Activated naive CD4-positive, alpha-beta T cell treated with anti-CD3 and anti-CD28 coated beads, Interleukin-2, amount 10 ng/mL, durations not matched to agents 7 days and 5 days (primary cell): ENCODE data around the gene TECTB.
"Not testable (repeated sequence)": the region's sequence is repeated elsewhere in the genome, so short reads cannot be mapped to it uniquely, and the experiment has no call there.

Experiments used
- CTCF ChIA-PET: fragments of 350-600 bp; sonication (Branson Sonifier 250); formaldehyde crosslinking; loops from one replicate; lab custom pipeline; 2021; ENCODE audit warnings: antibody characterized with exemption; lab: Charles Lee
- DNase-seq: peaks from one replicate; pipeline ENCODE4 v3.0.0-alpha.2; 2020
- H3K27ac Mint-ChIP-seq: one replicate; pipeline ENCODE4 v1.8.0; 2021; ENCODE audit warnings: mild to moderate bottlenecking, moderate library complexity, mixed read lengths
- H3K27me3 Mint-ChIP-seq: one replicate; pipeline ENCODE4 v1.8.0; 2021; ENCODE audit warnings: mild to moderate bottlenecking, mixed read lengths
- H3K36me3 Mint-ChIP-seq: one replicate; pipeline ENCODE4 v1.8.0; 2021; ENCODE audit warnings: mixed read lengths
- H3K4me1 Mint-ChIP-seq: one replicate; pipeline ENCODE4 v1.8.0; 2021; ENCODE audit warnings: mixed read lengths
- H3K4me3 Mint-ChIP-seq: one replicate; pipeline ENCODE4 v1.8.0; 2021; ENCODE audit warnings: mild to moderate bottlenecking, moderate library complexity, mixed read lengths
- H3K9me3 Mint-ChIP-seq: one replicate; pipeline ENCODE4 v1.8.0; 2021; ENCODE audit warnings: mixed read lengths

Gene TECTB

DNA sequence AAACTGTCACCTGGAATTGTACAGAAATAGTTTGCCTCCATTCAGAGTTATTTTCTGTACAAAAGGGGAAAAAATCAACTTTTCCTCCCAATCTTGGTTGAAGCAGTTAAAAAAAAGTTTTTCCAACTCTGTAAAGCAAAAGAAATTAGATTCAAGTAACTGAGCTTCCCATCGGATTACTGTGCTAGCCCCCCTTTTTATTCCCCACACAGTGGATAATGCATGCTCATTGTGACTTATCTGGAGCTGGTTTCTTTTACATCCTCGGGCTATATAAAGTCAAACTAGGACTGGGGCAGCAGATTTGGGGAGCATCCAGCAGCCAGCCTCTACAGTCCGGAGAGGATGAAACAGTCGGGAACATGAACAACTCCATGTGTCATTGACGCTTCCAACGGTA is at the start of gene TECTB:
Gene TECTB (plus strand): TSS at position 301 of the 400 bp plus-strand sequence. CDS start 335 bp downstream, outside the sequence.
- Mint-ChIP-seq H3K27ac (no peak within 1 kb of the TSS), H3K9me3 (no peaks in the 10 kb centered on the region), H3K36me3 (no peaks in the 10 kb centered on the region), H3K4me3 (no peak within 1 kb of the TSS), H3K4me1 (no peaks in the 10 kb centered on the region), H3K27me3 (peaks cover 20% of the 10 kb centered on the region)
- DNase-seq, result no peak
- CTCF ChIA-PET, result no interaction called here

GRCh38 chr10:112235141-112235540 is 48.1 kb upstream of the TECTB start:
- CTCF ChIA-PET, result interaction anchor here (1.0 kb wide), 1 partner anchor 98 kb away, joined by 3 read pairs; no protein-coding TSS in a partner anchor
- H3K9me3 Mint-ChIP-seq, result peaks cover 5% of the 10 kb centered on the region
- H3K36me3 Mint-ChIP-seq, result no peaks in the 10 kb centered on the region
- DNase-seq, result no peak
- H3K27me3 Mint-ChIP-seq, result peaks cover 9% of the 10 kb centered on the region
- no peaks in the 10 kb centered on the region for H3K4me1 Mint-ChIP-seq
- H3K27ac Mint-ChIP-seq, result no peak overlapping the region
- H3K4me3 Mint-ChIP-seq, result no peak overlapping the region

DNA sequence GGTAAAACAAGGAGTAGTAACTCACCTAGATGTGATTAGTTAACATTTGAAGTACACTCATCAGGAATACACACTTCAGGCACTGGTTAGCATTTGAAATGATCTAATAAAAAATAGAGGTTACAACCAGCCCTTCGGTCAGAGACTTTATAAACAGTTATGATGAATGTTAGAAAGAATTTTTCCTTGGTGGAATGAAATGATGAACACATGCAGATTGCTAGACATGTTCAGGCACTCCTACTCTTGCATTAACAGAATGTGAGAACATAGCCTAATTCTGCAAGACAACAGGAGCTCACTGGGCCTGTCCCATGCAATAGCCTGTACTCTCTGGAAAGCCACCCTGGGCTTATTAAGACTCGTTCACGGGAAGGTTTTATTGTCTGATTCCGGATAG is 47.3 kb upstream of the TECTB start:
- Mint-ChIP-seq H3K27me3 (peaks cover 5% of the 10 kb centered on the region), H3K27ac (no peak overlapping the region), H3K4me1 (no peaks in the 10 kb centered on the region), H3K4me3 (no peak overlapping the region), H3K9me3 (peaks cover 6% of the 10 kb centered on the region), H3K36me3 (no peaks in the 10 kb centered on the region)
- CTCF ChIA-PET, result interaction anchor here (0.8 to 1.0 kb wide), 2 partner anchors 99 to 119 kb away, joined by 3 read pairs; no protein-coding TSS in a partner anchor
- no peak for DNase-seq

GRCh38 chr10:112236486-112236885 is 46.7 kb upstream of the TECTB start:
- no peaks in the 10 kb centered on the region for H3K36me3 Mint-ChIP-seq
- H3K9me3 Mint-ChIP-seq, result peaks cover 12% of the 10 kb centered on the region
- no peak overlapping the region for H3K4me3 Mint-ChIP-seq
- DNase-seq, result no peak
- no peaks in the 10 kb centered on the region for H3K4me1 Mint-ChIP-seq
- no peak overlapping the region for H3K27ac Mint-ChIP-seq
- CTCF ChIA-PET, result interaction anchor here (0.8 kb wide), 1 partner anchor 120 kb away, joined by 3 read pairs; no protein-coding TSS in a partner anchor
- peaks cover 5% of the 10 kb centered on the region for H3K27me3 Mint-ChIP-seq

DNA sequence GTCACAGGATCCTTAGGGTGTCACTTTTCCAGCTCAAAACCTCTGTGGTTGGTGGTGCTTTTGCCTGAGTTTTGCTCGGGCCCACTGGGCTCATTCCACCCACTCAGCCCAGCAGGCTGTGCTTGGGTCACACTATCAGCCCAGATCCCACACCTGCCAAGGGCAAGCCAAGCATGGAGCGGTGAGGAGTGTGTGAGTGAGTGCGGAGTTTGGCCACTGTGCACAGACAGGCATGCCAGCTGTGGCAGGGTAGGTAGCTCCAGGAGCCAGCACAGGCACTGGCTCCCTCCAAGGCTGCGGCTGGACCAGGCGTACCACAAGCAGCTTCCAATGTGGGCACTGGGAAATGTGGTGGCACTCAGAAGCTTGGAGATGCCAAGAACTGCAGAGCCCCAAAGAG is 43.9 kb upstream of the TECTB start:
- Mint-ChIP-seq H3K27ac (no peak overlapping the region), H3K4me3 (no peak overlapping the region), H3K4me1 (no peaks in the 10 kb centered on the region), H3K9me3 (peaks cover 14% of the 10 kb centered on the region), H3K27me3 (peaks cover 9% of the 10 kb centered on the region), H3K36me3 (no peaks in the 10 kb centered on the region)
- no peak for DNase-seq
- CTCF ChIA-PET, result no interaction called here

- DNase-seq, result no peak
- H3K9me3 Mint-ChIP-seq, result peaks cover 14% of the 10 kb centered on the region
- H3K27me3 Mint-ChIP-seq, result peaks cover 9% of the 10 kb centered on the region
- CTCF ChIA-PET, result no interaction called here
- no peak overlapping the region for H3K27ac Mint-ChIP-seq
- H3K4me3 Mint-ChIP-seq, result no peak overlapping the region
- no peaks in the 10 kb centered on the region for H3K4me1 Mint-ChIP-seq
- no peaks in the 10 kb centered on the region for H3K36me3 Mint-ChIP-seq
Observed at GRCh38 chr10:112240441-112240840, 42.8 kb upstream of the TECTB start.

DNA sequence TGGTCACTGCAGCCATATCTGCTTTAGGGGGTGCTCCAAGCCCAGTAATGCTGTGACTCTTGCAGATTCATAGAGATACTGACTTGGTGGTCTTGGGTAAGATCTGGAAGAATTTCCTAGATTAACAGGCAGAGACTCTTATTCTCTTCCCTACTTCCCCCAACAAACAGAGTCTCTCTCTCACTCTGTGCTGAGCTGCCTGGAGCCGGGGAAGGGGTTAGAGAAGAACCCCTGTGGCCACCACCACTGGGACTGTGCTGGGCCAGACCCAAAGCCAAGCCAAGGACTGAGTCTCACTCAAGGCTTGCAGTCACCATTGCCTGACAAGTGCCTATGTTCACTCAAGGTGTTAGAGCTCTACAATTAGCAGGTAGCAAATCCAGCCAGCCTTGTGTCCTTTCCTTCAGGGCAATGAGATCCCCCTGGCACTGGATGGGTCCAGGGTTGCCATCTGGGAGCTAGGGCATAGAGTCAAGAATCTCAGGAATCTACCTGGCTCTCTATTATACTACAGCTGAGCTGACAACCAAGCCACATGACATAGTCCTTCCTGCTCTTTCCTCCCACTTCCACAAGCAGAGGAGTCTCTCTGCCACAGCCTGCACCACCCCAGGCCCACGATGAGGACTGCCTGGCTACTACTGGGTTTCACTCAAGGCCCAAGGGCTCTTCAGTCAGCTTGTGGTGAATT is 41.4 kb upstream of the TECTB start:
- no peak overlapping the region for H3K4me3 Mint-ChIP-seq
- no peaks in the 10 kb centered on the region for H3K36me3 Mint-ChIP-seq
- H3K9me3 Mint-ChIP-seq, result peaks cover 14% of the 10 kb centered on the region
- CTCF ChIA-PET, result no interaction called here
- no peaks in the 10 kb centered on the region for H3K4me1 Mint-ChIP-seq
- DNase-seq, result no peak
- H3K27me3 Mint-ChIP-seq, result peaks cover 4% of the 10 kb centered on the region
- no peak overlapping the region for H3K27ac Mint-ChIP-seq

DNA sequence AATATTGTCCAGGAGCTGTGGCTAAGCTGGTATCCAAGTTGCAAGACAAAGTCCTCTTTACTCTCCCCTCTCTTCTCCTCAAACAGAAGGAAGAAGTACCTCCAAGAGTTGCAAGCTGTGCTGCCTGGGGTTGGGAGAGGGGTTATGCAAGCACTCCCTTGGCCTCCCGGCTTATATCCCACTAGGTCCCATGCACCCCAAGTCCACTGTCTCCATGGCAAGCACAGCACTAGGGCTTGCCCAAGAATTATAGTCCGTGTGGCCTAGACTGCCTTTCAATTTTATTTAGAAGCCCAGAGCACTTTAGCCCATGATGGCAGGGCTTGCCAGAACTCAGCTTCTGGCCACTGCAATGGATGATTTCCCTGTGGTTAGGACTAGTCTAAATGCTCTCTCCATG is 40.4 kb upstream of the TECTB start:
- H3K27ac Mint-ChIP-seq, result no peak overlapping the region
- peaks cover 14% of the 10 kb centered on the region for H3K9me3 Mint-ChIP-seq
- H3K36me3 Mint-ChIP-seq, result no peaks in the 10 kb centered on the region
- DNase-seq, result no peak
- H3K27me3 Mint-ChIP-seq, result peaks cover 4% of the 10 kb centered on the region
- H3K4me1 Mint-ChIP-seq, result no peaks in the 10 kb centered on the region
- no peak overlapping the region for H3K4me3 Mint-ChIP-seq
- CTCF ChIA-PET, result no interaction called here

GRCh38 chr10:112243713-112244112 is 39.5 kb upstream of the TECTB start:
- Mint-ChIP-seq H3K36me3 (no peaks in the 10 kb centered on the region), H3K27ac (no peak overlapping the region), H3K27me3 (peaks cover 4% of the 10 kb centered on the region), H3K9me3 (peaks cover 12% of the 10 kb centered on the region), H3K4me1 (no peaks in the 10 kb centered on the region), H3K4me3 (no peak overlapping the region)
- no peak for DNase-seq
- CTCF ChIA-PET, result no interaction called here

GRCh38 chr10:112244197-112244596 is 39.0 kb upstream of the TECTB start:
- Mint-ChIP-seq H3K4me1 (no peaks in the 10 kb centered on the region), H3K9me3 (peaks cover 13% of the 10 kb centered on the region), H3K27me3 (peaks cover 4% of the 10 kb centered on the region), H3K36me3 (no peaks in the 10 kb centered on the region), H3K27ac (no peak overlapping the region), H3K4me3 (no peak overlapping the region)
- no peak for DNase-seq
- CTCF ChIA-PET, result no interaction called here

- Mint-ChIP-seq H3K4me1 (no peaks in the 10 kb centered on the region), H3K27ac (no peak overlapping the region), H3K27me3 (no peaks in the 10 kb centered on the region), H3K4me3 (no peak overlapping the region), H3K36me3 (no peaks in the 10 kb centered on the region), H3K9me3 (peaks cover 13% of the 10 kb centered on the region)
- CTCF ChIA-PET, result no interaction called here
- no peak for DNase-seq
Observed at GRCh38 chr10:112247791-112248190, 35.4 kb upstream of the TECTB start.

DNA sequence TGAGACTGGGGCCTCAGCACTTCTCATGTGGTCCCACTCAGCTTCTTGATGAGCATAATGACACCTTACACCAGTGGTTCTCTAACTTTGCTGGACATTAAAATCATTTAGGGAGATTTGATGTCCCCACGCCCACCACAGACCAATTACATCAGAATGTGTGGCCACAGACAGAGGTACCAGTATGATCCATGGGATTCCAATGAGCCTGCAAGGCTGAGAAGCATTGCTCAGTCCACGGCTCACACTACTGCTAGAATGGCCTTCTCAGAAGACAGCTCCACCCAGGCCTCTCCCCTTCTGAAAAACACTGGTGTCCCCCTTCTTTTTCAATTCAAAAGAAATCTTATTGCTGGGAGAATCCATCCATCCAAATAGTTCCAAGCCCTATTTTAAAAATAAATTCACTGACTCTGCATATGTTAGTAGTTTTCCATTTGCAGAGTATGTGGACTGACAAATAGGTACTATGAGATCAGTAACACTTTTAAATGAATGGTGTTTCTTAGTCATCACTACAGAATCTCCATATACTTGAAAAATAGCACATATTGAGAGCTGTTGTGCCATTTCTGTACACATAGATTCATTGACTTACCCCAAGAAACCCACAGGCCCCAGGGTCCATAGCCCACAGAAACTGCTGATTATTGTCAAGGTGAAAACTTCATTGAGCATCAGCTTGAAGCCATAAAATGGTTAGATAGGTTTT is 34.5 kb upstream of the TECTB start:
- H3K27ac Mint-ChIP-seq, result no peak overlapping the region
- DNase-seq, result no peak
- no peaks in the 10 kb centered on the region for H3K36me3 Mint-ChIP-seq
- no peaks in the 10 kb centered on the region for H3K4me1 Mint-ChIP-seq
- CTCF ChIA-PET, result no interaction called here
- no peak overlapping the region for H3K4me3 Mint-ChIP-seq
- no peaks in the 10 kb centered on the region for H3K27me3 Mint-ChIP-seq
- peaks cover 13% of the 10 kb centered on the region for H3K9me3 Mint-ChIP-seq

DNA sequence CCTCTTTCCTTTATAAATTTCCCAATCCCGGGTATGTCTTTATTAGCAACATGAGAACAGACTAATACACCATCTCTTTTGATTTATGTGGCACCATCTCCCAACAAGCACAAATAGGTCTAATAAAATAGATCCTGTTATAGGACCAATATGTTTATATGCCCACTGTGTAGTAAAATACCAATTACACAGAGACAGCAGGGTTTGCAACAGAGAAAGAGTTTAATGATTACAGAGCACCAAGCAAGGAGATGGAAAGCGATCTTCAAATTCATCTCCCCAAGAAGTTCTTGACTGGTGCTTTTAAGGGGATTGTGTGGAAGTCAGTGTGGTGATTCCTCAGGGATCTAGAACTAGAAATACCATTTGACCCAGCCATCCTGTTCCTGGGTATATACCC is 33.5 kb upstream of the TECTB start:
- no peak for DNase-seq
- Mint-ChIP-seq H3K27ac (no peak overlapping the region), H3K27me3 (no peaks in the 10 kb centered on the region), H3K36me3 (no peaks in the 10 kb centered on the region), H3K9me3 (peaks cover 13% of the 10 kb centered on the region), H3K4me3 (no peak overlapping the region), H3K4me1 (no peaks in the 10 kb centered on the region)
- CTCF ChIA-PET, result no interaction called here

DNA sequence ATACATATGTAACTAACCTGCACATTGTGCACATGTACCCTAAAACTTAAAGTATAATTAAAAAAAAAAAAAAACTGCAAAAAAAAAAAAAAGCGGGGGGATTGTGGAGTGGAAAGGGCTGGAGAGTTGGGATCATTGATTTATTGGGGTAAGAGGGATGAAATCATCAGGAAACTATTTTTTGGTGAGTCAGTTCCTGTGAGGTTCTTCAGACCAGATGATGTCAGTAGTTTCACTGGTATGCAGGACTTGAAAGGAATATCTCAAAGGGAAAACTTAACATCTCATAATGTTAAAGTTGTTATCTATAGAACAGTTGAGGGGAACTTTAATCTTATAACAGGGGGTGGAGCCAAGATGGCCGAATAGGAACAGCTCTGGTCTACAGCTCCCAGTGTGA is 32.6 kb upstream of the TECTB start:
- Mint-ChIP-seq H3K27ac (no peak overlapping the region), H3K9me3 (peaks cover 13% of the 10 kb centered on the region), H3K36me3 (no peaks in the 10 kb centered on the region), H3K27me3 (no peaks in the 10 kb centered on the region), H3K4me3 (no peak overlapping the region), H3K4me1 (no peaks in the 10 kb centered on the region)
- CTCF ChIA-PET, result no interaction called here
- no peak for DNase-seq

- CTCF ChIA-PET, H3K27ac Mint-ChIP-seq, H3K4me1 Mint-ChIP-seq, DNase-seq, H3K27me3 Mint-ChIP-seq, H3K4me3 Mint-ChIP-seq, H3K36me3 Mint-ChIP-seq: not testable (repeated sequence)
- H3K9me3 Mint-ChIP-seq, result peaks cover 13% of the 10 kb centered on the region
Observed at GRCh38 chr10:112251238-112251637, 32.0 kb upstream of the TECTB start.
